GM10847 (cell line): ENCODE measurements around the gene CD28.

ENCODE experiments used
- POLR2A ChIP-seq: IDR thresholded peaks from 2 replicates; pipeline ENCODE4 v1.6.1; 2011; ENCODE audit not compliant: insufficient read length; ENCODE audit errors: extremely low read depth

Gene CD28

GRCh38 chr2:203786549-203787351 lies 80.3 kb downstream of the CD28 start:
- TF ChIP-seq POLR2A, result no peak

- TF ChIP-seq POLR2A, result no peak
Observed at GRCh38 chr2:203787979-203788378, 81.5 kb downstream of the CD28 start.
